HK-2 (cell line): ENCODE data around the gene MED28.
A peak's percentile ranks its signal among the peaks of the same experiment; 100 is the strongest.
"Not testable (repeated sequence)": the region's sequence is repeated elsewhere in the genome, so short reads cannot be mapped to it uniquely, and the experiment has no call there.

Source experiments
- DNase-seq: peaks from one replicate; pipeline ENCODE4 v3.0.0-alpha.2; 2018; ENCODE audit not compliant: unreplicated experiment

Gene MED28

GRCh38 chr4:17618926-17619325 lies 4.5 kb downstream of the MED28 start:
- no peak for DNase-seq

- no peak for DNase-seq
Observed at GRCh38 chr4:17619416-17620105, 5.1 kb downstream of the MED28 start.

- DNase-seq: no peak
Observed at GRCh38 chr4:17623451-17624001, 9.1 kb downstream of the MED28 start.

- no peak for DNase-seq
Observed at GRCh38 chr4:17624821-17625220, 10.4 kb downstream of the MED28 start.

GRCh38 chr4:17630228-17630627 lies 15.8 kb downstream of the MED28 start:
- no peak for DNase-seq

GRCh38 chr4:17633600-17633999 lies 19.2 kb downstream of the MED28 start:
- DNase-seq: no peak

- DNase-seq: no peak
Observed at GRCh38 chr4:17635056-17635455, 20.6 kb downstream of the MED28 start.

- DNase-seq: no peak
Observed at GRCh38 chr4:17636341-17636695, 21.9 kb downstream of the MED28 start.

GRCh38 chr4:17636696-17637622 lies 22.5 kb downstream of the MED28 start:
- peak; percentile 72 for DNase-seq

- no peak for DNase-seq
Observed at GRCh38 chr4:17639136-17639535, 24.7 kb downstream of the MED28 start.

- DNase-seq: no peak
Observed at GRCh38 chr4:17642398-17642783, 27.9 kb downstream of the MED28 start.

GRCh38 chr4:17646693-17647092 lies 32.3 kb downstream of the MED28 start:
- no peak for DNase-seq

- no peak for DNase-seq
Observed at GRCh38 chr4:17647176-17647806, 32.9 kb downstream of the MED28 start.

GRCh38 chr4:17647927-17648326 lies 33.5 kb downstream of the MED28 start:
- no peak for DNase-seq

- DNase-seq: no peak
Observed at GRCh38 chr4:17650406-17650805, 36.0 kb downstream of the MED28 start.

- no peak for DNase-seq
Observed at GRCh38 chr4:17654701-17655100, 40.3 kb downstream of the MED28 start.

- DNase-seq: no peak
Observed at GRCh38 chr4:17657090-17657489, 42.6 kb downstream of the MED28 start.

GRCh38 chr4:17657849-17658248 lies 43.4 kb downstream of the MED28 start:
- DNase-seq: no peak

- DNase-seq: not testable (repeated sequence)
Observed at GRCh38 chr4:17659196-17659595, 44.8 kb downstream of the MED28 start.

GRCh38 chr4:17662694-17663093 lies 48.3 kb downstream of the MED28 start:
- DNase-seq: no peak

GRCh38 chr4:17664755-17665154 lies 50.3 kb downstream of the MED28 start:
- DNase-seq: no peak

- no peak for DNase-seq
Observed at GRCh38 chr4:17665346-17665745, 50.9 kb downstream of the MED28 start.
